Neuronal stem cell (in vitro differentiated cells): Measurements from ENCODE around the gene IAH1.

Source experiments
- DNase-seq: peaks from one replicate; pipeline ENCODE4 v3.0.0-alpha.2; 2013; ENCODE audit warnings: low spot score
- H2AFZ ChIP-seq: one replicate; pipeline ENCODE4 v1.6.1; 2013; ENCODE audit warnings: mild to moderate bottlenecking, low read length, inconsistent platforms
- H2AK5ac ChIP-seq: 2 replicates; pipeline ENCODE4 v1.6.1; 2013; ENCODE audit warnings: low read depth, mild to moderate bottlenecking, inconsistent platforms, low read length, moderate library complexity, mixed read lengths
- H2BK120ac ChIP-seq: 2 replicates; pipeline ENCODE4 v1.6.1; 2013; ENCODE audit warnings: low read depth, mild to moderate bottlenecking, inconsistent platforms, low read length, moderate library complexity, mixed read lengths
- H2BK12ac ChIP-seq: one replicate; pipeline ENCODE4 v1.6.1; 2013; ENCODE audit warnings: low read length, inconsistent platforms
- H2BK15ac ChIP-seq: 2 replicates; pipeline ENCODE4 v1.6.1; 2013; ENCODE audit warnings: mild to moderate bottlenecking, low read length, inconsistent platforms, mixed read lengths
- H2BK5ac ChIP-seq: one replicate; pipeline ENCODE4 v1.6.1; 2013; ENCODE audit warnings: inconsistent platforms, mild to moderate bottlenecking, low read length, moderate library complexity
- H3K14ac ChIP-seq: one replicate; pipeline ENCODE4 v1.6.1; 2013; ENCODE audit warnings: low read length, inconsistent platforms
- H3K18ac ChIP-seq: 2 replicates; pipeline ENCODE4 v1.6.1; 2013; ENCODE audit warnings: low read length, inconsistent platforms
- H3K23ac ChIP-seq: 2 replicates; pipeline ENCODE4 v1.6.1; 2013; ENCODE audit warnings: low read depth, mild to moderate bottlenecking, mixed read lengths, low read length, inconsistent platforms; ENCODE audit not compliant: poor library complexity
- H3K27ac ChIP-seq: replicated peaks from 3 replicates; pipeline ENCODE4 v1.5.1; 2013; ENCODE audit warnings: low read length, inconsistent platforms
- H3K27me3 ChIP-seq, 3 experiments: 2 replicates each; pipeline ENCODE4 v1.6.1; 2013; ENCODE audit warnings: low read length in 3 of 3, mild to moderate bottlenecking in 2 of 3, inconsistent platforms in 1 of 3, low read depth in 1 of 3, mixed read lengths in 1 of 3, moderate library complexity in 1 of 3; ENCODE audit not compliant: control insufficient read depth in 3 of 3, insufficient read depth in 3 of 3
- H3K36me3 ChIP-seq, 2 donors: replicated peaks in 1 of 2; 2 replicates each; pipeline ENCODE4 v1.6.1; 2013; ENCODE audit warnings: low read length in 2 of 2; ENCODE audit not compliant: control insufficient read depth in 2 of 2, insufficient read depth in 2 of 2
- H3K4ac ChIP-seq: 2 replicates; pipeline ENCODE4 v1.6.1; 2013; ENCODE audit warnings: inconsistent platforms, mild to moderate bottlenecking, low read length, moderate library complexity
- H3K4me1 ChIP-seq, 2 donors: 1 replicate in 1 of 2; 2 replicates in 1 of 2; pipeline ENCODE4 v1.6.1; 2013; ENCODE audit warnings: low read length in 2 of 2, low read depth in 1 of 2; ENCODE audit not compliant: control insufficient read depth in 2 of 2, insufficient read depth in 1 of 2
- H3K4me2 ChIP-seq: one replicate; pipeline ENCODE4 v1.6.1; 2013; ENCODE audit warnings: mild to moderate bottlenecking, low read length, inconsistent platforms; ENCODE audit not compliant: insufficient read depth, poor library complexity, severe bottlenecking
- H3K4me3 ChIP-seq, 2 donors: 2 replicates each; pipeline ENCODE4 v1.5.1; 2013; ENCODE audit warnings: low read length in 2 of 2, mild to moderate bottlenecking in 2 of 2, inconsistent platforms in 1 of 2, moderate library complexity in 1 of 2
- H3K79me1 ChIP-seq: one replicate; pipeline ENCODE4 v1.6.1; 2013; ENCODE audit warnings: low read depth, mild to moderate bottlenecking, inconsistent platforms, low read length, moderate library complexity
- H3K9ac ChIP-seq: one replicate; pipeline ENCODE4 v1.6.1; 2013; ENCODE audit warnings: mild to moderate bottlenecking, low read depth, low read length, inconsistent platforms; ENCODE audit not compliant: poor library complexity
- H3K9me3 ChIP-seq, 2 donors: replicated peaks in 1 of 2; 2 replicates each; pipeline versions ENCODE3 to v1.6.1; 2013; ENCODE audit warnings: low read length in 2 of 2, mild to moderate bottlenecking in 2 of 2, inconsistent platforms in 1 of 2, low read depth in 1 of 2, mixed read lengths in 1 of 2, moderate library complexity in 1 of 2; ENCODE audit not compliant: control insufficient read depth in 2 of 2, insufficient read depth in 1 of 2
- H4K8ac ChIP-seq: one replicate; pipeline ENCODE4 v1.6.1; 2013; ENCODE audit warnings: low read depth, mild to moderate bottlenecking, inconsistent platforms, low read length, moderate library complexity
- H4K91ac ChIP-seq: one replicate; pipeline ENCODE4 v1.6.1; 2013; ENCODE audit warnings: low read length, low read depth, mild to moderate bottlenecking, inconsistent platforms; ENCODE audit not compliant: poor library complexity
- WGBS, 2 donors: extraction: QIAGEN DNeasy Blood & Tissue Kit; methylation state at CpG; one replicate each; pipeline ENCODE4 v1.1.7; 2013; ENCODE audit warnings: missing lambda C conversion rate in 2 of 2, mixed read lengths in 1 of 2; ENCODE audit not compliant: insufficient read length in 2 of 2, insufficient replicate concordance in 1 of 2; ENCODE audit errors: extremely low coverage in 2 of 2; 5-methylcytosine and 5-hydroxymethylcytosine counted together

Gene IAH1

DNA sequence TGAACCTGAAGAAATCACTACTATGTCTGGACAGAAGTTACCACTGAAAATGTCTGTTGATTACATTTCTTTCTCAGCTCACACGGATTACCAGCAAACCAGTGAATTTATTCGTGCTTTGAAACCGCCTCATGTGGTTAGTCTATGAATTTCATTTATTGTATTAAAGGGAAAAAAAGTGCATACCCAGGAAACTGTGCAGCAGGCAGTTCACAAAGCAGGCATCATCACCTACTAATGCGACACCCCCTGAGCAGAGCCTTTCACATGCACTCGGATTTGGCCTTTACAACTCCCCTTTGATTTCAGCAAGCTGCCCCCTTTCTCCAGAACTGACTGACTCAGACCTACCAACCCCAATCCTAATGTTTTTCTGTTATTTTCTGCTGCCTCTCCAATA, 30.8 kb upstream of the IAH1 start:
- H3K27ac ChIP-seq, result no peak overlapping the region
- H3K27me3 ChIP-seq, result no peaks in the 10 kb centered on the region
- no peak overlapping the region for H2BK5ac ChIP-seq
- H2AK5ac ChIP-seq, result no peak overlapping the region
- H2AFZ ChIP-seq, result no peak overlapping the region
- no peak overlapping the region for H2BK12ac ChIP-seq
- peaks cover 30 to 96% of the 10 kb centered on the region in 2 donors for H3K36me3 ChIP-seq
- no peak overlapping the region for H3K23ac ChIP-seq
- H2BK120ac ChIP-seq, result no peak overlapping the region
- no peak for DNase-seq
- no CpG with 5 or more reads among the region's 5 CpGs for WGBS, 2 donors
- no peaks in the 10 kb centered on the region for H3K9me3 ChIP-seq
- no peak overlapping the region for H3K14ac ChIP-seq
- no peaks in the 10 kb centered on the region for H3K79me1 ChIP-seq
- no peak overlapping the region for H3K4ac ChIP-seq
- no peak overlapping the region for H2BK15ac ChIP-seq
- H3K9ac ChIP-seq, result no peak overlapping the region
- H4K91ac ChIP-seq, result no peak overlapping the region
- no peak overlapping the region for H3K18ac ChIP-seq
- no peaks in the 10 kb centered on the region for H3K4me1 ChIP-seq
- H3K4me2 ChIP-seq, result no peak overlapping the region
- no peak overlapping the region for H4K8ac ChIP-seq
- no peak overlapping the region for H3K4me3 ChIP-seq

DNA sequence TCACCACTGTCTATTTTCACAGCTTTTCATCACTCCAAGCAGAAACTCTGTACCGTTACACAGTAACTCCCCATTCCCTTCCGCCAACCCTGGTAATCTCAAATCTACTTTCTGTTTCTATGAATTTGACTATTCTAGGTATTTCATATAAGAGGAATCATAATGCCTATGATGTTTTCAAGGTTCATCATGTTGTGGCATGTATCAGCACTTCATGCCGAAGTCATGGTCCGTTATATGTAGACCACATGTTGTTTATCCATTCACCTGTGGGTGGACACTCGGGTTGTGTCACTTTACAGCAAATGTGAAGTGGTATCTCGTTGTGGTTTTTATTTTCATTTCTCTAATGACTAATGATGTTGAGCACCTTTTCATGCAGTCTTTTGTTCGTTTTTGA, 29.3 kb upstream of the IAH1 start:
- WGBS, 2 donors, result no CpG with 5 or more reads among the region's 7 CpGs
- Histone ChIP-seq H2BK12ac (no peak overlapping the region), H2AK5ac (no peak overlapping the region), H3K4me1 (no peaks in the 10 kb centered on the region), H3K36me3 (peaks cover 33 to 96% of the 10 kb centered on the region in 2 donors), H2BK15ac (no peak overlapping the region), H3K14ac (no peak overlapping the region), H3K9me3 (no peaks in the 10 kb centered on the region), H2BK5ac (no peak overlapping the region), H3K4ac (no peak overlapping the region), H3K23ac (no peak overlapping the region), H3K9ac (no peak overlapping the region), H4K8ac (no peak overlapping the region), H3K4me3 (no peak overlapping the region), H2AFZ (no peak overlapping the region), H3K18ac (no peak overlapping the region), H3K79me1 (no peaks in the 10 kb centered on the region), H3K27me3 (no peaks in the 10 kb centered on the region), H3K4me2 (no peak overlapping the region), H3K27ac (no peak overlapping the region), H2BK120ac (no peak overlapping the region), H4K91ac (no peak overlapping the region)
- no peak for DNase-seq

DNA sequence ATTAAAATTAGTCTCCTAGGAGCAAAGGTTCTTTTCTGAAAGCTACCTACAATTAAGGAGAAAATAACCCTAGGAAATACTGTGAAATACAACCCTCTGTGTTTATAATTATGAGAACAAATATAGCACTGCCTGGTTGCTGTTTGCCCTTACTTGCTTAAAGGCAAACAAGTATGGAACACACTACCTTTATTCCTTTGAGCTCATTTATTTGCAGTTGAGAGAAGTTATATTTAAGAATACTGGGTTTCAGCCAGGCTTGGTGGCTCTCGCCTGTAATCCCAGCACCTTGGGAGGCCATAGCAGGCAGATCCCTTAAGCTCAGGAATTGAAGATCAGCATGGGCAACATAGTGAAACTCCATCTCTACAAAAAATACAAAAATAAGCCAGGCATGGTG, 23.1 kb upstream of the IAH1 start:
- Histone ChIP-seq H3K4me3 (no peak overlapping the region), H3K4me2 (no peak overlapping the region), H3K4me1 (no peaks in the 10 kb centered on the region), H2AK5ac (no peak overlapping the region), H4K8ac (no peak overlapping the region), H3K27me3 (no peaks in the 10 kb centered on the region), H2BK120ac (no peak overlapping the region), H2AFZ (no peak overlapping the region), H3K79me1 (no peaks in the 10 kb centered on the region), H3K9me3 (no peaks in the 10 kb centered on the region), H2BK5ac (no peak overlapping the region), H2BK12ac (no peak overlapping the region), H3K4ac (no peak overlapping the region), H3K23ac (no peak overlapping the region), H3K36me3 (peaks cover 20 to 92% of the 10 kb centered on the region in 2 donors), H3K27ac (no peak overlapping the region), H3K14ac (no peak overlapping the region), H3K9ac (no peak overlapping the region), H3K18ac (no peak overlapping the region), H2BK15ac (no peak overlapping the region), H4K91ac (no peak overlapping the region)
- DNase-seq, result no peak
- WGBS, 2 donors, result no CpG with 5 or more reads among the region's 1 CpG

DNA sequence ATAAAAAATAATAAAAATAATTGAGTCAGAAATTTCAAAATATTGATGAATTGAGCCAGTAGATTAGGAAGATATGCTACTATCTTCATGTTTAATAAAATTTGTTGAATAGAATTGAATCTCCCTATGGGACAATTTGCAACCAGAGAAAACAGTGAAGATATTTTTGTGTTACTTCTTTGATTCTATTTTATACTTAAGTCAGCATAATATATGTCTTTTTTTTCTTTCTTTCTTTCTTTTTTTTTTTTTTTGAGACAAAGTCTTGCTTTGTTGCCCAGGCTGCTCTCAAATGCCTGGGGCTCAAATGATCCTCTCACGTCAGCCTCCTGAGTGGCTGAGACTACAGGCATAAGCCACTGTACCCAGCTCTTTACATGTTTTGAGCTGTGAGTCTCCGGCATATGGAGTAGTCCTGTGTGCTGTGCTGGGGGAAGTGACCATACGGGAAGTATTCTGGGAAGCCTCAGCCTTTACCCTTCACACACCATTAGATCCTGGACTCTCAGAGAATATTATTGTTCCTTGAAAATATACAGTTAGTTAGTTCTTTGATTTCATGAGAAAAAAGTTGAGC, 13.8 kb upstream of the IAH1 start:
- Histone ChIP-seq H3K9ac (no peak overlapping the region), H3K27ac (no peak overlapping the region), H3K27me3 (no peaks in the 10 kb centered on the region), H3K4me1 (no peaks in the 10 kb centered on the region), H2AK5ac (no peak overlapping the region), H2BK5ac (no peak overlapping the region), H3K79me1 (no peaks in the 10 kb centered on the region), H3K23ac (no peak overlapping the region), H2AFZ (no peak overlapping the region), H4K91ac (no peak overlapping the region), H3K4ac (no peak overlapping the region), H3K4me2 (no peak overlapping the region), H2BK12ac (no peak overlapping the region), H3K36me3 (peaks cover 10 to 92% of the 10 kb centered on the region in 2 donors), H3K4me3 (no peak overlapping the region), H2BK15ac (no peak overlapping the region), H4K8ac (no peak overlapping the region), H2BK120ac (no peak overlapping the region), H3K14ac (no peak overlapping the region), H3K18ac (no peak overlapping the region), H3K9me3 (no peaks in the 10 kb centered on the region)
- no CpG with 5 or more reads among the region's 3 CpGs for WGBS, 2 donors
- DNase-seq, result no peak
